CD4-positive, alpha-beta T cell treated with Interleukin-4 for 1 hour (primary cell): Measurements from ENCODE around the gene NRDE2.

Source experiments
- DNase-seq, 2 donors: peaks; one replicate each; pipeline ENCODE4 v3.0.0-alpha.2; 2020 to 2022

NRDE2 gene

GRCh38 chr14:90296641-90297040, 35.1 kb downstream of the NRDE2 start:
- DNase-seq = no peak

GRCh38 chr14:90295870-90296516, 35.7 kb downstream of the NRDE2 start:
- DNase-seq = no peak

GRCh38 chr14:90294872-90295271, 36.9 kb downstream of the NRDE2 start:
- no peak for DNase-seq

GRCh38 chr14:90293766-90294730, 37.7 kb downstream of the NRDE2 start:
- no peak for DNase-seq

- no peak for DNase-seq
Measured at GRCh38 chr14:90291699-90292098, 40.0 kb downstream of the NRDE2 start.

GRCh38 chr14:90290337-90291011, 41.3 kb downstream of the NRDE2 start:
- no peak for DNase-seq

- no peak for DNase-seq
Measured at GRCh38 chr14:90288651-90289355, 42.9 kb downstream of the NRDE2 start.

GRCh38 chr14:90287791-90288190, 44.0 kb downstream of the NRDE2 start:
- DNase-seq = no peak

GRCh38 chr14:90281756-90282155, 50.0 kb downstream of the NRDE2 start:
- DNase-seq = no peak

GRCh38 chr14:90281261-90281660, 50.5 kb downstream of the NRDE2 start:
- no peak for DNase-seq

GRCh38 chr14:90280096-90280495, 51.6 kb downstream of the NRDE2 start:
- no peak for DNase-seq

- no peak for DNase-seq
Measured at GRCh38 chr14:90278199-90279175, 53.3 kb downstream of the NRDE2 start.

- DNase-seq = no peak
Measured at GRCh38 chr14:90277581-90278198, 54.1 kb downstream of the NRDE2 start.

GRCh38 chr14:90276646-90277367, 54.9 kb downstream of the NRDE2 start:
- DNase-seq = no peak

- no peak for DNase-seq
Measured at GRCh38 chr14:90275820-90276219, 55.9 kb downstream of the NRDE2 start.

- no peak for DNase-seq
Measured at GRCh38 chr14:90275458-90275814, 56.3 kb downstream of the NRDE2 start.

- no peak for DNase-seq
Measured at GRCh38 chr14:90274808-90275457, 56.8 kb downstream of the NRDE2 start.

- no peak for DNase-seq
Measured at GRCh38 chr14:90274019-90274418, 57.7 kb downstream of the NRDE2 start.

GRCh38 chr14:90273532-90273931, 58.2 kb downstream of the NRDE2 start:
- DNase-seq = no peak

GRCh38 chr14:90272523-90272922, 59.2 kb downstream of the NRDE2 start:
- no peak for DNase-seq
